ENCODE data around the gene MAD2L1.

GRCh38 chr4:120037411-120037810 is 29.2 kb downstream of the MAD2L1 start:
- TF ChIP-seq, protein P1, sequence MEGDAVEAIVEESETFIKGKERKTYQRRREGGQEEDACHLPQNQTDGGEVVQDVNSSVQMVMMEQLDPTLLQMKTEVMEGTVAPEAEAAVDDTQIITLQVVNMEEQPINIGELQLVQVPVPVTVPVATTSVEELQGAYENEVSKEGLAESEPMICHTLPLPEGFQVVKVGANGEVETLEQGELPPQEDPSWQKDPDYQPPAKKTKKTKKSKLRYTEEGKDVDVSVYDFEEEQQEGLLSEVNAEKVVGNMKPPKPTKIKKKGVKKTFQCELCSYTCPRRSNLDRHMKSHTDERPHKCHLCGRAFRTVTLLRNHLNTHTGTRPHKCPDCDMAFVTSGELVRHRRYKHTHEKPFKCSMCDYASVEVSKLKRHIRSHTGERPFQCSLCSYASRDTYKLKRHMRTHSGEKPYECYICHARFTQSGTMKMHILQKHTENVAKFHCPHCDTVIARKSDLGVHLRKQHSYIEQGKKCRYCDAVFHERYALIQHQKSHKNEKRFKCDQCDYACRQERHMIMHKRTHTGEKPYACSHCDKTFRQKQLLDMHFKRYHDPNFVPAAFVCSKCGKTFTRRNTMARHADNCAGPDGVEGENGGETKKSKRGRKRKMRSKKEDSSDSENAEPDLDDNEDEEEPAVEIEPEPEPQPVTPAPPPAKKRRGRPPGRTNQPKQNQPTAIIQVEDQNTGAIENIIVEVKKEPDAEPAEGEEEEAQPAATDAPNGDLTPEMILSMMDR (IDR thresholded peaks at IDR 0.05; ENCODE audit: low read length) = no peak
- TF ChIP-seq EZH2 (IDR thresholded peaks at IDR 0.05; ENCODE audit: borderline replicate concordance, low read length) = no peak

Data from OCI-LY1 (cell line).